ENCODE results near the gene LRGUK.

LRGUK gene

GRCh38 chr7:134155206-134155605 is 28.1 kb downstream of the LRGUK start:
- TF ChIP-seq CTCF (IDR thresholded peaks at IDR 0.05; ENCODE audit: low read depth, low read length, missing control alignments): no peak
- H3K27ac ChIP-seq: no peak overlapping the region
- no peak overlapping the region for H3K4me3 ChIP-seq (ENCODE audit: low read depth, low read length)
- no peaks in the 10 kb centered on the region for H3K36me3 ChIP-seq (replicated peaks)
- H3K27me3 ChIP-seq (replicated peaks): no peaks in the 10 kb centered on the region
- in situ Hi-C loops (cut with HindIII; ENCODE audit: low pct_ligation_motif_present, low sequenced_read_pairs): no loop called here
- DNase-seq: no peak

GRCh38 chr7:134155871-134156270 is 28.7 kb downstream of the LRGUK start:
- no peaks in the 10 kb centered on the region for H3K27me3 ChIP-seq (replicated peaks)
- in situ Hi-C loops (cut with HindIII; ENCODE audit: low pct_ligation_motif_present, low sequenced_read_pairs): no loop called here
- H3K36me3 ChIP-seq (replicated peaks): no peaks in the 10 kb centered on the region
- H3K27ac ChIP-seq: no peak overlapping the region
- no peak overlapping the region for H3K4me3 ChIP-seq (ENCODE audit: low read depth, low read length)
- no peak for DNase-seq
- no peak for TF ChIP-seq CTCF (IDR thresholded peaks at IDR 0.05; ENCODE audit: low read depth, low read length, missing control alignments)

- in situ Hi-C loops (cut with HindIII; ENCODE audit: low pct_ligation_motif_present, low sequenced_read_pairs): no loop called here
Measured at GRCh38 chr7:134165252-134165651, 38.1 kb downstream of the LRGUK start.

GRCh38 chr7:134167250-134167649 is 40.1 kb downstream of the LRGUK start:
- no peak overlapping the region for H3K27ac ChIP-seq
- no peak for DNase-seq
- no peaks in the 10 kb centered on the region for H3K36me3 ChIP-seq (replicated peaks)
- no peaks in the 10 kb centered on the region for H3K27me3 ChIP-seq (replicated peaks)
- in situ Hi-C loops (cut with HindIII; ENCODE audit: low pct_ligation_motif_present, low sequenced_read_pairs): no loop called here
- no peak for TF ChIP-seq CTCF (IDR thresholded peaks at IDR 0.05; ENCODE audit: low read depth, low read length, missing control alignments)
- no peak overlapping the region for H3K4me3 ChIP-seq (ENCODE audit: low read depth, low read length)

More at GRCh38 chr7:134165252-134165651, 38.1 kb downstream of the LRGUK start:
- Histone ChIP-seq H3K4me3 (ENCODE audit: low read depth, low read length) (no peak overlapping the region), H3K36me3 (replicated peaks) (no peaks in the 10 kb centered on the region), H3K27ac (no peak overlapping the region), H3K27me3 (replicated peaks) (no peaks in the 10 kb centered on the region)
- no peak for TF ChIP-seq CTCF (IDR thresholded peaks at IDR 0.05; ENCODE audit: low read depth, low read length, missing control alignments)
- no peak for DNase-seq

GRCh38 chr7:134167841-134168240 is 40.7 kb downstream of the LRGUK start:
- no peak for TF ChIP-seq CTCF (IDR thresholded peaks at IDR 0.05; ENCODE audit: low read depth, low read length, missing control alignments)
- in situ Hi-C loops (cut with HindIII; ENCODE audit: low pct_ligation_motif_present, low sequenced_read_pairs): no loop called here
- DNase-seq: no peak
- Histone ChIP-seq H3K36me3 (replicated peaks) (no peaks in the 10 kb centered on the region), H3K27me3 (replicated peaks) (no peaks in the 10 kb centered on the region), H3K4me3 (ENCODE audit: low read depth, low read length) (no peak overlapping the region), H3K27ac (no peak overlapping the region)

GRCh38 chr7:134174795-134175261 is 47.7 kb downstream of the LRGUK start:
- in situ Hi-C loops (cut with HindIII; ENCODE audit: low pct_ligation_motif_present, low sequenced_read_pairs): no loop called here

More at GRCh38 chr7:134174795-134175261, 47.7 kb downstream of the LRGUK start:
- H3K36me3 ChIP-seq (replicated peaks): no peaks in the 10 kb centered on the region
- H3K27ac ChIP-seq: no peak overlapping the region
- DNase-seq: peak; percentile 87
- no peaks in the 10 kb centered on the region for H3K27me3 ChIP-seq (replicated peaks)
- H3K4me3 ChIP-seq (ENCODE audit: low read depth, low read length): no peak overlapping the region
- no peak for TF ChIP-seq CTCF (IDR thresholded peaks at IDR 0.05; ENCODE audit: low read depth, low read length, missing control alignments)
